Upper lobe of right lung (tissue), 1 donor: ENCODE results near the gene AVP. TPM values are rescaled to one million over a fixed set of nuclear protein-coding genes. Genes with fewer than 3 reads are reported as not detected.

Experiments used
- ATAC-seq: fragments of 200-7000 bp; cut with Tn5 transposase; one replicate; pipeline ENCODE4 v1.9.1; 2020; ENCODE audit warnings: mild to moderate bottlenecking, moderate library complexity
- DNase-seq: peaks from one replicate; pipeline ENCODE4 v3.0.0-alpha.2; 2020
- H3K27ac ChIP-seq: fragments of 200-600 bp; one replicate; pipeline ENCODE4 v1.8.0; 2022
- H3K27me3 ChIP-seq: fragments of 200-600 bp; one replicate; pipeline ENCODE4 v1.8.0; 2022; ENCODE audit warnings: mild to moderate bottlenecking
- H3K36me3 ChIP-seq: fragments of 200-600 bp; one replicate; pipeline ENCODE4 v1.8.0; 2022
- H3K4me1 ChIP-seq: fragments of 200-600 bp; one replicate; pipeline ENCODE4 v1.8.0; 2022
- H3K4me3 ChIP-seq: fragments of 200-600 bp; one replicate; pipeline ENCODE4 v1.8.0; 2022; ENCODE audit warnings: mild to moderate bottlenecking
- H3K9me3 ChIP-seq: fragments of 200-600 bp; one replicate; pipeline ENCODE4 v1.8.0; 2022
- CTCF ChIP-seq: fragments of 200-600 bp; IDR thresholded peaks from one replicate; pipeline ENCODE4 v1.8.0; 2022; ENCODE audit warnings: antibody characterized with exemption
- intact Hi-C: fragments of 100-400 bp; cut with DNase I; formaldehyde crosslinking; loops from one replicate; pipeline ENCODE4 v1.11.0; 2022
- total RNA-seq: library from RNA; stranded (reverse); fragmentation: NEBNext Ultra II Directional; extraction: Animal tissue kit (Norgen Biotek cat#: 25700); gene quantifications from one replicate; pipeline ENCODE4 v1.2.1, GENCODE V29; 2021
- donor health status: DM: no; HTN: yes; CAD: no; lungs with severe emphysema.

The AVP gene
- total RNA-seq, 1 donor from 2014 or later: not detected

GRCh38 chr20:3101737-3102574 is 17.4 kb upstream of the AVP start:
- DNase-seq (no peak), ATAC-seq (no peak)
- Histone ChIP-seq H3K36me3 (peaks cover 2% of the 10 kb centered on the region), H3K4me1 (no peaks in the 10 kb centered on the region), H3K27ac (no peak overlapping the region), H3K4me3 (no peak overlapping the region), H3K27me3 (no peaks in the 10 kb centered on the region), H3K9me3 (no peaks in the 10 kb centered on the region)
- no peak for TF ChIP-seq CTCF
- intact Hi-C loops: no loop called here

- Histone ChIP-seq H3K4me1 (no peaks in the 10 kb centered on the region), H3K4me3 (no peak overlapping the region), H3K27ac (no peak overlapping the region), H3K27me3 (no peaks in the 10 kb centered on the region), H3K9me3 (no peaks in the 10 kb centered on the region), H3K36me3 (no peaks in the 10 kb centered on the region)
- intact Hi-C loops: no loop called here
- no peak for DNase-seq
- TF ChIP-seq CTCF: no peak
- no peak for ATAC-seq
Measured at GRCh38 chr20:3101251-3101650, 16.7 kb upstream of the AVP start.

GRCh38 chr20:3100480-3100879 is 16.0 kb upstream of the AVP start:
- no peak for TF ChIP-seq CTCF
- no peaks in the 10 kb centered on the region for H3K9me3 ChIP-seq
- intact Hi-C loops: no loop called here
- H3K4me3 ChIP-seq: no peak overlapping the region
- no peaks in the 10 kb centered on the region for H3K27me3 ChIP-seq
- DNase-seq: no peak
- no peaks in the 10 kb centered on the region for H3K36me3 ChIP-seq
- no peak for ATAC-seq
- no peaks in the 10 kb centered on the region for H3K4me1 ChIP-seq
- no peak overlapping the region for H3K27ac ChIP-seq

GRCh38 chr20:3094848-3095629 is 10.5 kb upstream of the AVP start:
- H3K27me3 ChIP-seq: peaks cover 36% of the 10 kb centered on the region
- ATAC-seq: peak; percentile 30
- peaks cover 4% of the 10 kb centered on the region for H3K4me1 ChIP-seq

GRCh38 chr20:3093861-3094361 is 9.4 kb upstream of the AVP start:
- Histone ChIP-seq H3K27me3 (peaks cover 42% of the 10 kb centered on the region), H3K36me3 (no peaks in the 10 kb centered on the region), H3K4me3 (no peak overlapping the region), H3K9me3 (no peaks in the 10 kb centered on the region), H3K4me1 (peaks cover 4% of the 10 kb centered on the region), H3K27ac (no peak overlapping the region)
- ATAC-seq: no peak
- DNase-seq: no peak
- intact Hi-C loops: no loop called here
- TF ChIP-seq CTCF: no peak

More at GRCh38 chr20:3094848-3095629, 10.5 kb upstream of the AVP start:
- no peak overlapping the region for H3K27ac ChIP-seq
- intact Hi-C loops: no loop called here
- no peaks in the 10 kb centered on the region for H3K9me3 ChIP-seq
- no peak overlapping the region for H3K4me3 ChIP-seq
- DNase-seq: no peak
- no peak for TF ChIP-seq CTCF
- H3K36me3 ChIP-seq: no peaks in the 10 kb centered on the region
